Pancreas (tissue), 10 donors: Measurements from ENCODE around the gene COL20A1. TPM values are rescaled to one million over a fixed set of nuclear protein-coding genes. Genes with fewer than 3 reads are reported as not detected.

Experiments used
- ATAC-seq, 4 donors: fragments of 200-7000 bp; cut with Tn5 transposase; one replicate each; pipeline versions ENCODE4 v1.8.0 to v1.9.1; 2020; ENCODE audit warnings: mild to moderate bottlenecking in 4 of 4, moderate library complexity in 4 of 4
- DNase-seq, 6 donors: peaks; one replicate each; pipeline ENCODE4 v3.0.0-alpha.2; 2020
- FAIRE-seq: peaks from 2 replicates; lab custom pipeline; 2012; peaks lifted over from hg19 to GRCh38; lab: Jason Lieb, UNC
- H3K27ac ChIP-seq, 4 donors: fragments of 200-600 bp; sonication (generic); 1 replicate in 3 of 4; 2 replicates in 1 of 4; pipeline versions ENCODE4 v1.5.0 to v1.8.0; 2020
- H3K27me3 ChIP-seq, 4 donors: fragments of 200-600 bp; one replicate each; pipeline ENCODE4 v1.8.0; 2021
- H3K36me3 ChIP-seq, 3 donors: fragments of 200-600 bp; sonication (generic) in 1 of 3; one replicate each; pipeline versions ENCODE4 v1.5.0 to v1.8.0; 2020 to 2021
- H3K4me1 ChIP-seq, 3 donors: fragments of 200-600 bp; one replicate each; pipeline ENCODE4 v1.8.0; 2021
- H3K4me3 ChIP-seq, 4 donors: fragments of 200-600 bp; sonication (generic) in 2 of 4; one replicate each; pipeline versions ENCODE4 v1.5.0 to v1.8.0; 2020 to 2021
- H3K9me3 ChIP-seq, 4 donors: fragments of 200-600 bp; one replicate each; pipeline ENCODE4 v1.8.0; 2021
- WGBS, 2 donors: extraction: QIAGEN DNeasy Blood & Tissue Kit; methylation state at CpG; one replicate each; pipeline ENCODE4 v1.1.7; 2013; 5-methylcytosine and 5-hydroxymethylcytosine counted together
- intact Hi-C, 3 donors: fragments of 100-400 bp; cut with DNase I; formaldehyde crosslinking; loops; one replicate each; pipeline versions ENCODE4 v1.11.1 to v1.14.2; 2022
- polyA plus RNA-seq, 2 donors: library from polyadenylated mRNA; stranded (reverse); fragments of 200-250 nt; gene quantifications; one replicate each; pipeline ENCODE4 v1.2.3, GENCODE V29; 2013
- total RNA-seq, 6 donors: library from RNA; stranded (reverse); fragmentation: NEBNext Ultra II Directional in 4 of 6; extraction: Animal tissue kit (Norgen Biotek cat#: 25700) in 4 of 6; gene quantifications; one replicate each; pipeline versions ENCODE4 v1.2.1 to v1.2.4, GENCODE V29; 2021 to 2023
- TF ChIP-seq, protein P1 (sequence below), 4 donors: fragments of 200-600 bp; sonication (generic) in 3 of 4; IDR thresholded peaks; one replicate each; pipeline versions ENCODE4 v1.5.0 to v1.8.0; 2021; ENCODE audit warnings: antibody characterized with exemption in 4 of 4
- donor health status: healthy with polysubstance abuse.
- donor health status: DM: no; HTN: no; CAD: no; lungs with moderate emphysema.
- donor health status: DM: no; HTN: no; CAD: no.
- donor health status: control.
- donor health status: control.
- donor health status: Bipolar disorder and iron deficiency.
- donor health status: DM: yes; HTN: yes; CAD: no.
- donor health status: DM: no; HTN: no; CAD: no.
- donor health status: DM: no; HTN: no; CAD: no.
- donor health status: DM: yes; HTN: yes; CAD: no.

The COL20A1 gene
- total and polyA plus RNA-seq, 8 donors, result 0.05 TPM; not detected in 7

DNA sequence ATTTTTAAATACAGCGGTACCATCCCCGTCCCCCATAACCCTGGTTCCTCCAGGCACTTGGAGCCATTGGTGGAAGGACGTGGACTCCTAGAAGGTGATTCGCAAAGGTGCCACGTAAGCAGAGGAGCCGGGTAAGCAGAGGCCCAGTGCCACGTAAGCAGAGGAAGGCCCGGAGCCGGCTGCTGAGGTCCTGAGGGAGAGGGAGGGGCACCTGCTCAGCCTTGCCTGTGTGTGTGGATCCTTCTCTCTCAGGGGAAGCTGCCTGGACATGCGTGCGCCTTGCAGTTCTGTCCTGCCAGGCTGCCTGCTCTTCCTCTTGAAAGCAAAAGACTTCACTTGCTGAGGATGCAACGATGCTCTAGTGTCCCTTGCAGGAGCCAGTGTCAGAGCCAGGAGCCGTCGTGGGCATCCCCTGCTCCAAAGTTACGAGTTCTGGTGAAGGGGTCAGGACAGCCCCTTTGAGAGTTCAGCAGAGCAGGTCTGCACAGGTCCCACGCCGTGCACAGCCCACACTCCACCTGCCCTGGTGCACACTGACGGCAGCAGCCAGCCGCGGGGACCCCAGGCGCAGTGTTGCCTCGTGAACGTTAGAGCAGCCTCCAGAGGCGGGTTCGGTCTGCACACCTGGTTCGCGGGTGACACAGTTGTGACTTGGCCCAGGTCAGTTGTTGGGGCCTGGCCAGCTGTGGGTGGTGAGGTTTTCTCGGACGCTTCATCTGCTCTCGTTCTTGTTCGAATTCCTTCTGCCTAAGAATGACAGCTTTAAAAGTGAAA, 36.9 kb upstream of the COL20A1 start:
- DNase-seq (no peak), FAIRE-seq (no peak), ATAC-seq (no peak)
- Histone ChIP-seq H3K27ac (no peak overlapping the region), H3K9me3 (no peaks in the 10 kb centered on the region), H3K4me1 (peaks cover 0 to 8% (median 0%) of the 10 kb centered on the region in 3 donors), H3K4me3 (no peak overlapping the region), H3K36me3 (no peaks in the 10 kb centered on the region), H3K27me3 (peaks cover 0 to 24% (median 10%) of the 10 kb centered on the region in 4 donors)
- WGBS, 2 donors, result 31% methylated on average over 31 of the region's 31 CpGs
- intact Hi-C loops, result no loop called here
- TF ChIP-seq, protein P1, sequence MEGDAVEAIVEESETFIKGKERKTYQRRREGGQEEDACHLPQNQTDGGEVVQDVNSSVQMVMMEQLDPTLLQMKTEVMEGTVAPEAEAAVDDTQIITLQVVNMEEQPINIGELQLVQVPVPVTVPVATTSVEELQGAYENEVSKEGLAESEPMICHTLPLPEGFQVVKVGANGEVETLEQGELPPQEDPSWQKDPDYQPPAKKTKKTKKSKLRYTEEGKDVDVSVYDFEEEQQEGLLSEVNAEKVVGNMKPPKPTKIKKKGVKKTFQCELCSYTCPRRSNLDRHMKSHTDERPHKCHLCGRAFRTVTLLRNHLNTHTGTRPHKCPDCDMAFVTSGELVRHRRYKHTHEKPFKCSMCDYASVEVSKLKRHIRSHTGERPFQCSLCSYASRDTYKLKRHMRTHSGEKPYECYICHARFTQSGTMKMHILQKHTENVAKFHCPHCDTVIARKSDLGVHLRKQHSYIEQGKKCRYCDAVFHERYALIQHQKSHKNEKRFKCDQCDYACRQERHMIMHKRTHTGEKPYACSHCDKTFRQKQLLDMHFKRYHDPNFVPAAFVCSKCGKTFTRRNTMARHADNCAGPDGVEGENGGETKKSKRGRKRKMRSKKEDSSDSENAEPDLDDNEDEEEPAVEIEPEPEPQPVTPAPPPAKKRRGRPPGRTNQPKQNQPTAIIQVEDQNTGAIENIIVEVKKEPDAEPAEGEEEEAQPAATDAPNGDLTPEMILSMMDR (IDR thresholded peaks at IDR 0.05), result no peak

DNA sequence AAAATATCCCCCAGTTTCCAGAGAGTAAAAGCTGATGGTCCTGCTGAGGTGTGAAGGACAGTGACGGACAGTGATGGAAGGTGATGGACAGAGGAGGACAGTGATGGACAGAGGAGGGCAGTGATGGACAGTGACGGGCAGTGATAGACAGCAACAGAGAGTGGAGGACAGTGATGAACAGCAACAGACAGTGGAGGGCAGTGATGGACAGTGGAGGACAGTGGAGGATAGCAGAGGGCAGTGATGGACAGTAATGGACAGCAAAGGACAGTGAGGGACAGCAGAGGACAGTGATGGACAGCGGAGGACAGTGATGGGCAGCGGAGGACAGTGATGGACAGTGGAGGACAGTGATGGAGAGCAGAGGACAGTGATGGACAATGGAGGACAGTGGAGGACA, 36.0 kb upstream of the COL20A1 start:
- Histone ChIP-seq H3K4me3 (no peak overlapping the region), H3K27ac (no peak overlapping the region), H3K27me3 (peaks cover 0 to 20% (median 10%) of the 10 kb centered on the region in 4 donors), H3K36me3 (no peaks in the 10 kb centered on the region), H3K9me3 (no peaks in the 10 kb centered on the region), H3K4me1 (peaks cover 0 to 8% (median 0%) of the 10 kb centered on the region in 3 donors)
- TF ChIP-seq, protein P1 (IDR thresholded peaks at IDR 0.05), result no peak
- intact Hi-C loops, result no loop called here
- DNase-seq, result no peak
- no peak for ATAC-seq
- FAIRE-seq, result no peak
- 59 to 69% methylated on average over 4 of the region's 4 CpGs for WGBS, 2 donors

- intact Hi-C loops, result no loop called here
- H3K36me3 ChIP-seq, result no peaks in the 10 kb centered on the region
- peaks cover 0 to 17% (median 8%) of the 10 kb centered on the region in 4 donors for H3K27me3 ChIP-seq
- no peaks in the 10 kb centered on the region for H3K9me3 ChIP-seq
- no peak for ATAC-seq
- no peak overlapping the region for H3K27ac ChIP-seq
- 70 to 86% methylated on average over 13 of the region's 13 CpGs for WGBS, 2 donors
- TF ChIP-seq, protein P1 (IDR thresholded peaks at IDR 0.05), result no peak
- H3K4me3 ChIP-seq, result no peak overlapping the region
- H3K4me1 ChIP-seq, result peaks cover 0 to 8% (median 0%) of the 10 kb centered on the region in 3 donors
- no peak for DNase-seq
- no peak for FAIRE-seq
These were observed 35.4 kb upstream of the COL20A1 start for GRCh38 chr20:63257629-63258028.

DNA sequence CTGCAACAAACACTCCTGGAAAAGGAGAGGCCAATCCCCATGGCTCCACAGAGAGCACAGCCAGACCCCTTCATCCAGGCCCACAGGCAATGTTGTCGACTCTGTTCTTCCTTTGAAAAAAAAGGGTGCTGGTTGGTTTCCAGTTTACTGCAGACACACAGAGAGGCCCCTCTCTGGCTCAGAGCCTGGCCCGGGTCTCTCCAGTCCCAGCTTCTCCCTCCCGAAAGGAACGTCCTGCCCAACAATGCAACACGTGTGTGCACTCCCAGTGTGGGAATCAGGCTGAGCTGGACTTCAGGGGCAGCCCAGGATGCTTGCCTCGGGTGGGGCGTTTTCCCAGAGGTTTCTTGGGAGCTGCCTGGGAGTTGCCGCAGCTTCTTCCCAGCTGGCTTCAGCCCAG, 34.2 kb upstream of the COL20A1 start:
- WGBS, 2 donors, result 31 to 35% methylated on average over 8 of the region's 8 CpGs
- TF ChIP-seq, protein P1 (IDR thresholded peaks at IDR 0.05), result no peak
- no peak for FAIRE-seq
- H3K27me3 ChIP-seq, result peaks cover 0 to 10% (median 5%) of the 10 kb centered on the region in 4 donors
- no peaks in the 10 kb centered on the region for H3K36me3 ChIP-seq
- intact Hi-C loops, result no loop called here
- H3K27ac ChIP-seq, result no peak overlapping the region
- no peaks in the 10 kb centered on the region for H3K9me3 ChIP-seq
- no peak for ATAC-seq
- peaks cover 0 to 2% (median 0%) of the 10 kb centered on the region in 3 donors for H3K4me1 ChIP-seq
- no peak for DNase-seq
- H3K4me3 ChIP-seq, result no peak overlapping the region
